ENCODE data around the gene C9orf85.

GRCh38 chr9:71908825-71909224, 2.6 kb upstream of the C9orf85 start:
- TF ChIP-seq, protein P1, sequence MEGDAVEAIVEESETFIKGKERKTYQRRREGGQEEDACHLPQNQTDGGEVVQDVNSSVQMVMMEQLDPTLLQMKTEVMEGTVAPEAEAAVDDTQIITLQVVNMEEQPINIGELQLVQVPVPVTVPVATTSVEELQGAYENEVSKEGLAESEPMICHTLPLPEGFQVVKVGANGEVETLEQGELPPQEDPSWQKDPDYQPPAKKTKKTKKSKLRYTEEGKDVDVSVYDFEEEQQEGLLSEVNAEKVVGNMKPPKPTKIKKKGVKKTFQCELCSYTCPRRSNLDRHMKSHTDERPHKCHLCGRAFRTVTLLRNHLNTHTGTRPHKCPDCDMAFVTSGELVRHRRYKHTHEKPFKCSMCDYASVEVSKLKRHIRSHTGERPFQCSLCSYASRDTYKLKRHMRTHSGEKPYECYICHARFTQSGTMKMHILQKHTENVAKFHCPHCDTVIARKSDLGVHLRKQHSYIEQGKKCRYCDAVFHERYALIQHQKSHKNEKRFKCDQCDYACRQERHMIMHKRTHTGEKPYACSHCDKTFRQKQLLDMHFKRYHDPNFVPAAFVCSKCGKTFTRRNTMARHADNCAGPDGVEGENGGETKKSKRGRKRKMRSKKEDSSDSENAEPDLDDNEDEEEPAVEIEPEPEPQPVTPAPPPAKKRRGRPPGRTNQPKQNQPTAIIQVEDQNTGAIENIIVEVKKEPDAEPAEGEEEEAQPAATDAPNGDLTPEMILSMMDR (IDR thresholded peaks at IDR 0.05): no peak
- no peak for TF ChIP-seq POLR2A (IDR thresholded peaks at IDR 0.05)

All from thyroid gland (tissue), 4 donors.